Astrocyte (in vitro differentiated cells and primary cell): Measurements from ENCODE around the gene PRKCA. TPM values are rescaled to one million over a fixed set of nuclear protein-coding genes. Genes with fewer than 3 reads are reported as not detected.

Source experiments
- DNase-seq: peaks from one replicate; pipeline ENCODE4 v3.0.0-alpha.2; 2010; ENCODE audit warnings: low read depth
- FAIRE-seq: peaks from 2 replicates; lab custom pipeline; 2011; peaks lifted over from hg19 to GRCh38; lab: Jason Lieb, UNC
- H2AFZ ChIP-seq: 2 replicates; pipeline ENCODE4 v1.6.0; 2012; ENCODE audit warnings: low read depth, low read length, inconsistent platforms
- H3K27ac ChIP-seq: 2 replicates; pipeline ENCODE4 v1.5.1; 2011; ENCODE audit warnings: low read depth, low read length, inconsistent platforms
- H3K27me3 ChIP-seq: 2 replicates; pipeline ENCODE4 v1.6.0; 2011; ENCODE audit warnings: low read length, inconsistent platforms; ENCODE audit not compliant: insufficient read depth
- H3K36me3 ChIP-seq: 2 replicates; pipeline ENCODE4 v1.5.1; 2011; ENCODE audit warnings: low read length, inconsistent platforms; ENCODE audit not compliant: insufficient read depth
- H3K4me1 ChIP-seq: 2 replicates; pipeline ENCODE4 v1.5.1; 2011; ENCODE audit warnings: low read length, inconsistent platforms; ENCODE audit not compliant: insufficient read depth
- H3K4me2 ChIP-seq: 2 replicates; pipeline ENCODE4 v1.6.0; 2012; ENCODE audit warnings: low read length, inconsistent platforms
- H3K4me3 ChIP-seq: 2 replicates; pipeline ENCODE4 v1.5.1; 2011; ENCODE audit warnings: low read depth, mild to moderate bottlenecking, low read length, inconsistent platforms; ENCODE audit not compliant: insufficient read depth
- H3K79me2 ChIP-seq: 2 replicates; pipeline ENCODE4 v1.6.0; 2012; ENCODE audit warnings: mild to moderate bottlenecking, low read length, inconsistent platforms; ENCODE audit not compliant: insufficient read depth
- H3K9ac ChIP-seq: 2 replicates; pipeline ENCODE4 v1.6.0; 2012; ENCODE audit warnings: mild to moderate bottlenecking, low read length, inconsistent platforms
- H3K9me3 ChIP-seq: 2 replicates; pipeline ENCODE4 v1.5.1; 2012; ENCODE audit warnings: low read depth, mild to moderate bottlenecking, low read length, inconsistent platforms; ENCODE audit not compliant: insufficient read depth
- H4K20me1 ChIP-seq: 2 replicates; pipeline ENCODE4 v1.6.0; 2012; ENCODE audit warnings: low read length, inconsistent platforms; ENCODE audit not compliant: insufficient read depth
- H3K27ac Mint-ChIP-seq: one replicate; pipeline ENCODE4 v1.8.0; 2021; ENCODE audit warnings: mild to moderate bottlenecking, mixed read lengths; ENCODE audit not compliant: unreplicated experiment
- H3K27me3 Mint-ChIP-seq: one replicate; pipeline ENCODE4 v1.8.0; 2021; ENCODE audit warnings: low read depth, mixed read lengths; ENCODE audit not compliant: unreplicated experiment
- H3K36me3 Mint-ChIP-seq: one replicate; pipeline ENCODE4 v1.8.0; 2021; ENCODE audit warnings: low read depth, mixed read lengths; ENCODE audit not compliant: unreplicated experiment
- H3K4me1 Mint-ChIP-seq: one replicate; pipeline ENCODE4 v1.8.0; 2021; ENCODE audit warnings: low read depth, mixed read lengths; ENCODE audit not compliant: unreplicated experiment
- H3K4me3 Mint-ChIP-seq: one replicate; pipeline ENCODE4 v1.8.0; 2021; ENCODE audit warnings: mild to moderate bottlenecking, moderate library complexity, mixed read lengths; ENCODE audit not compliant: unreplicated experiment
- H3K9me3 Mint-ChIP-seq: one replicate; pipeline ENCODE4 v1.8.0; 2021; ENCODE audit warnings: mild to moderate bottlenecking, mixed read lengths; ENCODE audit not compliant: unreplicated experiment
- EZH2 ChIP-seq: IDR thresholded peaks from 2 replicates; pipeline ENCODE4 v1.6.1; 2012; ENCODE audit warnings: mild to moderate bottlenecking, low read length, inconsistent platforms; ENCODE audit not compliant: insufficient read depth
- total RNA-seq: library from RNA; stranded (reverse); gene quantifications from 2 replicates; pipeline ENCODE4 v1.2.1, GENCODE V29; 2021
- TF ChIP-seq, protein P1 (sequence below): IDR thresholded peaks from 2 replicates; pipeline ENCODE4 v1.5.1; 2011; ENCODE audit warnings: low read depth, mild to moderate bottlenecking, inconsistent platforms, low read length, moderate library complexity; ENCODE audit not compliant: insufficient read depth

Gene PRKCA
- total RNA-seq, 1 donor from 2014 or later: 49.9 TPM

GRCh38 chr17:66338937-66339336, 36.5 kb downstream of the PRKCA start:
- Mint-ChIP-seq H3K4me1 (peaks cover 17% of the 10 kb centered on the region), H3K4me3 (no peak overlapping the region), H3K27me3 (no peaks in the 10 kb centered on the region), H3K36me3 (no peaks in the 10 kb centered on the region), H3K9me3 (no peaks in the 10 kb centered on the region), H3K27ac (no peak overlapping the region)
- H3K4me1 ChIP-seq: no peaks in the 10 kb centered on the region
- FAIRE-seq (no peak), DNase-seq (no peak)
- H3K79me2 ChIP-seq: peaks cover 62% of the 10 kb centered on the region
- H4K20me1 ChIP-seq: peaks cover 52% of the 10 kb centered on the region
- H3K4me3 ChIP-seq: no peak overlapping the region
- no peak for TF ChIP-seq EZH2
- TF ChIP-seq, protein P1, sequence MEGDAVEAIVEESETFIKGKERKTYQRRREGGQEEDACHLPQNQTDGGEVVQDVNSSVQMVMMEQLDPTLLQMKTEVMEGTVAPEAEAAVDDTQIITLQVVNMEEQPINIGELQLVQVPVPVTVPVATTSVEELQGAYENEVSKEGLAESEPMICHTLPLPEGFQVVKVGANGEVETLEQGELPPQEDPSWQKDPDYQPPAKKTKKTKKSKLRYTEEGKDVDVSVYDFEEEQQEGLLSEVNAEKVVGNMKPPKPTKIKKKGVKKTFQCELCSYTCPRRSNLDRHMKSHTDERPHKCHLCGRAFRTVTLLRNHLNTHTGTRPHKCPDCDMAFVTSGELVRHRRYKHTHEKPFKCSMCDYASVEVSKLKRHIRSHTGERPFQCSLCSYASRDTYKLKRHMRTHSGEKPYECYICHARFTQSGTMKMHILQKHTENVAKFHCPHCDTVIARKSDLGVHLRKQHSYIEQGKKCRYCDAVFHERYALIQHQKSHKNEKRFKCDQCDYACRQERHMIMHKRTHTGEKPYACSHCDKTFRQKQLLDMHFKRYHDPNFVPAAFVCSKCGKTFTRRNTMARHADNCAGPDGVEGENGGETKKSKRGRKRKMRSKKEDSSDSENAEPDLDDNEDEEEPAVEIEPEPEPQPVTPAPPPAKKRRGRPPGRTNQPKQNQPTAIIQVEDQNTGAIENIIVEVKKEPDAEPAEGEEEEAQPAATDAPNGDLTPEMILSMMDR: no peak
- no peak overlapping the region for H3K27ac ChIP-seq
- H3K4me2 ChIP-seq: no peak overlapping the region
- H3K36me3 ChIP-seq: no peaks in the 10 kb centered on the region
- no peak overlapping the region for H2AFZ ChIP-seq
- H3K27me3 ChIP-seq: no peaks in the 10 kb centered on the region
- H3K9me3 ChIP-seq: no peaks in the 10 kb centered on the region
- H3K9ac ChIP-seq: no peak overlapping the region

DNA sequence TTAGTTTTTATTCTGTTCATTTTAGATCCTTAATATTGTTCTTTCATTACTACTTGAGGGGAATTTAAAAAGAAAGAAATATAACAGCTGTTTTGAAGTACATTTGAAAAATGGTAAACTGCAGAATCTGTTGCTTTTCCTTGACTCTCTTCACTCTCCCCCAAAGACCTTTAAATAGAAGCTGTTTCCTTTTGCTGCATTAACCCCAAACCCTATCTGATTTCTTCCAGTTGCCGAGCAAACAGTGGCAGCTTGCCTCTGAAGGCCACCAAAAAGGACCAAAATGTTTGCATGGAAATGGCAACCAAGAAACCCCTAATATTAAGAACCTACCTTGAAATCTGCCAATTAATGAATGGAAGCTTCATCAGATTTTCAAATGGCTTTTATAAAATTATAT, 37.1 kb downstream of the PRKCA start:
- Histone ChIP-seq H3K27me3 (no peaks in the 10 kb centered on the region), H3K4me1 (no peaks in the 10 kb centered on the region), H3K79me2 (peaks cover 66% of the 10 kb centered on the region), H3K36me3 (no peaks in the 10 kb centered on the region), H3K9me3 (no peaks in the 10 kb centered on the region), H3K4me2 (no peak overlapping the region), H3K27ac (no peak overlapping the region), H4K20me1 (peaks cover 55% of the 10 kb centered on the region), H3K9ac (no peak overlapping the region), H2AFZ (no peak overlapping the region), H3K4me3 (no peak overlapping the region)
- FAIRE-seq (no peak), DNase-seq (no peak)
- Mint-ChIP-seq H3K4me3 (no peak overlapping the region), H3K27ac (no peak overlapping the region), H3K36me3 (no peaks in the 10 kb centered on the region), H3K27me3 (no peaks in the 10 kb centered on the region), H3K9me3 (no peaks in the 10 kb centered on the region), H3K4me1 (peaks cover 17% of the 10 kb centered on the region)
- TF ChIP-seq, protein P1: no peak
- TF ChIP-seq EZH2: no peak

GRCh38 chr17:66340720-66341119, 38.3 kb downstream of the PRKCA start:
- no peaks in the 10 kb centered on the region for H3K9me3 ChIP-seq
- TF ChIP-seq EZH2: no peak
- TF ChIP-seq, protein P1: no peak
- H3K4me1 Mint-ChIP-seq: peaks cover 17% of the 10 kb centered on the region
- no peak overlapping the region for H3K4me3 ChIP-seq
- no peak overlapping the region for H3K27ac Mint-ChIP-seq
- peaks cover 58% of the 10 kb centered on the region for H4K20me1 ChIP-seq
- H3K36me3 ChIP-seq: no peaks in the 10 kb centered on the region
- peaks cover 71% of the 10 kb centered on the region for H3K79me2 ChIP-seq
- no peaks in the 10 kb centered on the region for H3K27me3 ChIP-seq
- no peak for FAIRE-seq
- H3K4me1 ChIP-seq: no peaks in the 10 kb centered on the region
- H3K9me3 Mint-ChIP-seq: no peaks in the 10 kb centered on the region
- H3K9ac ChIP-seq: no peak overlapping the region
- no peak overlapping the region for H3K4me3 Mint-ChIP-seq
- H3K36me3 Mint-ChIP-seq: no peaks in the 10 kb centered on the region
- no peak for DNase-seq
- H3K4me2 ChIP-seq: no peak overlapping the region
- H3K27me3 Mint-ChIP-seq: no peaks in the 10 kb centered on the region
- no peak overlapping the region for H2AFZ ChIP-seq
- H3K27ac ChIP-seq: no peak overlapping the region
